Measurements from ENCODE around the gene AS3MT.
"Not testable (repeated sequence)": the region's sequence is repeated elsewhere in the genome, so short reads cannot be mapped to it uniquely, and the experiment has no call there.

AS3MT gene

DNA sequence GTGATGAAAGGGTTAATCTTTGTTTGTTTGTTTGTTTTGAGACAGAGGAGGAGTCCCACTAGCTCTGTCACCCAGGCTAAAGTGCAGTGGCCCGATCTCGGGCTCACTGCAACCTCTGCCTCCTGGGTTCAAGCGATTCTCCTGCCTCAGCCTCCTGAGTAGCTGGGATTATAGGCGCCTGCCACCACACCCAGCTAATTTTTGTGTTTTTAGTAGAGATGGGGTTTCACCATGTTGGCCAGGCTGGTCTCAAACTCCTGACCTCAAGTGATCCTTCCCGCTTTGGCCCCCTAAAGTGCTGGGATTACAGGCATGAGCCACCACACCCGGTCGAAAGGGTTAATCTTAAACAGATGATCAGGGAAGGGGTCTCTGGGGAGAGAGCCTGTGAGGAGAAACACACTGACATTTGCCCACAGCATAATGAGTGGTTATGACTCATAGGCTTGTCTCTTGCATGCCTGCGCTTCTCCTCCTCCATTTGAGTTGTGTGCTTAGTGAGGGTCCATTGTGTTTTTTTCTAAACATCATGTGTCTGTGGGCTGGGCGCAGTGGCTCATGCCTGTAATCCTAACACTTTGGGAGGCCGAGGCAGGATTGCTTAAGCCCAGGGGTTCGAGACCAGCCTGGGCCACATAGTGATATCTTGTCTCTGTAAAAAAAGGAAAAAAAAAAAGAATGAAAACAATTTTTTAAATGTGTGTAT lies 13.4 kb upstream of the AS3MT start:
- not testable (repeated sequence) for DNase-seq (ENCODE audit: low read depth in 2 of 2)

GRCh38 chr10:102856758-102857424 lies 12.4 kb upstream of the AS3MT start:
- no peak for DNase-seq (ENCODE audit: low read depth in 2 of 2)

DNA sequence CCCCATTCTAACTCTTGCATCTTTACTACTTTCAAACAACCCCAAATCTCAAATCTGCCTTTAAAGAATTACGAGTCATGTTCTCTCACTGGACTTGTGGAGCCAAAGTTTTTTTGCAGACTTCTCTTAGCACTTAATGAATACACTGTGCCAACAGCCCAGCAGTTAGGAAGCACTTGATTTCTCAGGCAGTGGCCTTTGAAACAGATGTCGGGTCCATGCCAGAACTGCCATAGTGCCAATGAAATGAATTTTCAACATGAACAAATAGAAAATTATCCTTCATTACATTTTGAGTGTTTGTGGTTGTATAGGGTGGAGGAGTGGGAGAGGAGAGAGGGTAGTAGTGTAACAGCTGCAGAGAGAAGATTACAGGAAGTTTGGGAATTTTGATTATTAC lies 9.4 kb upstream of the AS3MT start:
- DNase-seq (ENCODE audit: low read depth in 2 of 2) = no peak

- no peak for DNase-seq (ENCODE audit: low read depth in 2 of 2)
These were observed 5.6 kb upstream of the AS3MT start for GRCh38 chr10:102863660-102864059.

GRCh38 chr10:102865620-102866019 lies 3.6 kb upstream of the AS3MT start:
- DNase-seq (ENCODE audit: low read depth in 2 of 2) = no peak

- DNase-seq (ENCODE audit: low read depth in 2 of 2) = no peak
These were observed 386 bp upstream of the AS3MT start for GRCh38 chr10:102868911-102869257.

GRCh38 chr10:102870221-102870620 lies 951 bp downstream of the AS3MT start:
- no peak for DNase-seq (ENCODE audit: low read depth in 2 of 2)

GRCh38 chr10:102872163-102872562 lies 2.9 kb downstream of the AS3MT start:
- no peak for DNase-seq (ENCODE audit: low read depth in 2 of 2)

GRCh38 chr10:102876747-102877153 lies 7.5 kb downstream of the AS3MT start:
- DNase-seq (ENCODE audit: low read depth in 2 of 2) = no peak

DNA sequence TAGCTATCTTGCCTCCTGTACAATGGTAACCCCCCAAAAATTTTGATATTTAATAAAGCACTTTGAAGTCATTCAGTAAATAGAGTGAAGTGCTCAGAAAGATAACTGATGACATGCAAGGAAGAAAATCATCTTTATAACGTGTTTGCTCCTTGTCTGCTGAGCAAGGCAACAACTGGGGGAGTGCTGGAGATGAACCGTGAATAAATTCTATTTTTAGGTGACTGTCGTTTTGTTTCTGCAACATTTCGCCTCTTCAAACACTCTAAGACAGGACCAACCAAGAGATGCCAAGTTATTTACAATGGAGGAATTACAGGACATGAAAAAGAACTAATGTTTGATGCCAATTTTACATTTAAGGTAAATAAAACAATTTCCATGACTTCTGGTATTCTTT lies 9.4 kb downstream of the AS3MT start:
- no peak for DNase-seq (ENCODE audit: low read depth in 2 of 2)

DNA sequence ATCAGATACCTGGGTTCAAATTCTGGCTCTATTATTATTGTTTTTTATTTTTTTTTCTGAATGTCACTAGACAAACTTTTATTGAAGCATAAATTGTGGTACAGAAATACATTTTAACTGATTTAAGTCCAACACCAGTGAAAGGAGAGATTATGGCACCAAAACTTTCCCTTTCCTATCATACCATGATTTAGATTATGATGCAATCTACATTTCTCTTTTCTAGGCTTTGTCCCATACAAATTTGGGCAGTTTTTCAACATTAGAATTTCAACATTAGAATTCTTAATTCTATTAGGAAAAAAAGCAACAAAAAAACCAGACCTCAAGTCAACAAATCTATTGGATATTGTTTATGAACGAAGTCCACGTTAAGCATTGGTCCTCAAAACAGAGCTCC lies 11.0 kb downstream of the AS3MT start:
- no peak for DNase-seq (ENCODE audit: low read depth in 2 of 2)

DNA sequence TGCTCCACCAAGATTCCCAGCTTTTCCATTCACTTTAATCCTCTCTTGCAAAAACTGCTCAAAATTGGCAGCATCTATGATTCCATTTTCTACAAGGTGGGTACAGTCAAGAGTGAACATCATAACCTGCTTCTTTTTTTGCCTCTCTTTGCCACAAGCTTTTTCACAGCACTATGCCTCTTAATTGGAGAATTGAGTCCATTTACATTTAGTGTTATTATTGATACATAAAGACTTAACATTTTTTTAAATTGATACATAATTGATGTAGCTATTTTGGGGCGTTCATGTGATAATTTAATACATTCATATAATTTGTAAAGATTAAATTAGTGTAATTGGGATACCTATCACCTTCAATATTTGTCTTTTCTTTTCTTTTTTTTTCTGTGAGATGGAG lies 18.8 kb downstream of the AS3MT start:
- no peak for DNase-seq (ENCODE audit: low read depth in 2 of 2)

- DNase-seq (ENCODE audit: low read depth in 2 of 2) = no peak
These were observed 25.4 kb downstream of the AS3MT start for GRCh38 chr10:102894466-102895213.

- no peak for DNase-seq (ENCODE audit: low read depth in 2 of 2)
These were observed 30.7 kb downstream of the AS3MT start for GRCh38 chr10:102900006-102900405.

GRCh38 chr10:102904346-102904745 lies 35.1 kb downstream of the AS3MT start:
- DNase-seq (ENCODE audit: low read depth in 2 of 2) = no peak

GRCh38 chr10:102906507-102906906 lies 37.2 kb downstream of the AS3MT start:
- DNase-seq (ENCODE audit: low read depth in 2 of 2) = no peak

DNA sequence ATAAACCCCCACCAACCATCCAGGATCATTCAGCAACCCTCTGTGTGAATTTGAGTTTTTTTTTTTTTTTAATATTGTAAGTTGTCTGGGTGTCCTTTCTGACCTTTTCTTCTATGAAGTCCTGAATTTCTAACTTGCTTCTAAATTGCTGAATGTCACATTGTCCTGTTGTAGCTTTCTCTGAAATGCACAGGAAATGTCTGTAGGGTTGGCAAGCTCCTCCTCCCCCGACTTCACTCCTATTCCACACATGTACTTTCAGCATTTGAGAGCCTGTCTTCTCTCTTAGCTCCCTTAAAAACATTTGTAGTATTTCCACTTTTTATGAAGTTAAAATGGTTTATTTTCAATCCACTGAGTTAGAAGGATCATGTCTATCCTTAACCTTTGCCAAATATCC lies 45.5 kb downstream of the AS3MT start:
- no peak for DNase-seq (ENCODE audit: low read depth in 2 of 2)

DNA sequence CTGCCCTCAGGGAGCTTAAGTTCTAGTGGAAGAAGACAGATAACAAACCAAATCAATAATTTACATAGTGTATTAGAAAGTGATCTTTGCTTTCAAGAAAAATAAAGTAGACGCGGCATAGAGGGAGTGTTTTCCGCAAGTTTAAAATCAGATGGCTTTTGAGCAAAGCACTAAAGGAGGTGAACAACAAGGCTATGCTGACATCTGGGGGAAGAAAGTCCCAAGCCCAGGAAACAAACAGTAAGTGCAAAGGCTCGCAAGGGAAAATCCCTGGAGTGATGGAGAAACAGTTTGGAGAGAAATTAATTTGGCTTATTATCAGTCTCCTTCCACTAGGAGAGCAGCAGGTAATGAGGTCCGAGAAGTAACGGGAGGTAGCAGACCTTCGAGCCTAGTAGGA lies 46.9 kb downstream of the AS3MT start:
- DNase-seq (ENCODE audit: low read depth in 2 of 2) = no peak

- DNase-seq (ENCODE audit: low read depth in 2 of 2) = peak; percentile 69 to 75
These were observed 48.2 kb downstream of the AS3MT start for GRCh38 chr10:102917314-102917961.

GRCh38 chr10:102917962-102918816 lies 48.9 kb downstream of the AS3MT start, which contains the start of gene CNNM2:
Gene CNNM2, plus strand, starts transcription at chr10:102918294. Its CDS starts 187 bp downstream, at chr10:102918481.
- peak; percentile 100 for DNase-seq (ENCODE audit: low read depth in 2 of 2)

DNA sequence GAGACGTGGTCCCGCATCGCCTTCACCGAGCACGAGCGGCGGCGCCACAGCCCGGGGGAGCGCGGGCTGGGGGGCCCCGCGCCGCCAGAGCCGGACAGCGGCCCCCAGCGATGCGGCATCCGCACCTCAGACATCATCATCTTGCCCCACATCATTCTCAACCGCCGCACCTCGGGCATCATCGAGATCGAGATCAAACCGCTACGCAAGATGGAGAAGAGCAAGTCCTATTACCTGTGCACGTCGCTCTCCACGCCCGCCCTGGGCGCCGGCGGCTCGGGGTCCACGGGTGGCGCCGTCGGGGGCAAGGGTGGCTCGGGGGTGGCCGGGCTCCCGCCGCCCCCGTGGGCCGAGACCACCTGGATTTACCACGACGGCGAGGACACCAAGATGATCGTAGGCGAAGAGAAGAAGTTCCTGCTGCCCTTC lies 49.6 kb downstream of the AS3MT start:
- DNase-seq (ENCODE audit: low read depth in 2 of 2) = no peak

All from stimulated activated CD4-positive, alpha-beta T cell treated with anti-CD3 and anti-CD28 coated beads, Interleukin-15, amount 100 ng/mL, for 48 hours (primary cell).